ENCODE data around the gene EPC2.
"Not testable (repeated sequence)": the region's sequence is repeated elsewhere in the genome, so short reads cannot be mapped to it uniquely, and the experiment has no call there.

The EPC2 gene

DNA sequence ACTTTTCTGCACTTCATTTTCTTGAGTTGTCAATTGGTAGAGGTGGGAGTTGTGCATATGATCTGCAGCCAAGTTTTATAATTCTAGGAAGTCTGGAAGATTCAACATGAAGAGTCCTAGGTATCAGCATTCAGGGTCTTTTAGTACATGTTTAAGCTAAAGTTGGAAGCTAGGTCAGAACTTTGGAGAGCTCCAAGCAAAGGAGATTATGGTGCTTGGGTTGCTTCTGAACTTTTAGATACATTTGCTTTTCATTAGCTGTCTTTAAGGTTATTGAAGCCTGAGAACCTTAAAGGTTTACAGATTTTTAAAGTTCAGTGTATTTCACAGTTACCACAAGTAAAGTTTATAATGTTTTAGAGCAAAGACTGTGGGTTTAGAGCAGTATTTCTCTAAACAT lies 85.5 kb downstream of the EPC2 start:
- no peak for DNase-seq

DNA sequence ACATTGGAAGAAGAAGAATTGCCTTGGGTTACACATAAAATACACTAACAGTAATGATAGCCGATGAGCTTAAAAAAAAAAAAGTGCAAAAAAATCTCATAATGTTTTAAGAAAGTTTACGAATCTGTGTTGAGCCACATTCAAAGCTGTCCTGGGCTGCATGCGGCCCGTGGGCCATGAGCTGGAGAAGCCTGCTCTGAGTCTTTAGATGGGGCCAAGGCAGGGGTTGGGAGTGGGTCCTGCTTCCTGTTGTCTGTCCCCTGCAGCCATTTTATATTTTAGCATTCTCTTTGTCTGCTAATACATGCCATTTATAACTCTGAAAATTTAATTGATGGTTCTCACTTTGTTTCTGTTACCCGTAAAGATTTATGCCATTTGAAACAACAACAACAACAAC lies 93.2 kb downstream of the EPC2 start:
- no peak for DNase-seq

DNA sequence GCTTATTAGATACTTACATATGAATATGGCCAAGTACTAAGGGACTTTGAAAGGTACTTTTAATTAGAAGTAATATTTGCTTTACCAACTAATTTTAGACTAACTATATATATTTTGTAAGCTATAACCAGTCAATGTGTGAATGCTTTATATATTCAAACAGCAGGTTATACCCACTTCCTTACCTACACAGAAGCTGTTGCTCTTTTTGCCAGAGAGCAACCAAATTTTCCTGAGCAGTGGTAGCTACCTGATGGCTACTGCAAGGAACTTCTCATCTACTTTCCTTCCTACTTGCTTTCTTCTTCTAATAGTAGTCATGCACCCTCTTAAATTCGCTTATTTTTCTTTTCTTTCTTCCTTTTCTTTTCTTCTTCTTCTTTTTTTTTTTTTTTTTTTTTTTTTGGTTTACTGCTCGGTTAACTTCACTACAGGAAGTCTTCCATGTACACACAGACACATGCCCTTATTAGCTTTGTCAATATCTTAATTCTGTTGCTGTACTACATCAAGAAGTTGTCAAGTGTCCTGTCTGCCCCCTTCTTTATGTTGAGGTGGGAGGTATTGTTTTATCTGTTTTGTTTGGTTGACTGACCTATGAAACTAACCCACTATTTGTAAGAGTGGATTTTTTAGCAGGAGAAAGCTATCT lies 95.0 kb downstream of the EPC2 start:
- DNase-seq: no peak

DNA sequence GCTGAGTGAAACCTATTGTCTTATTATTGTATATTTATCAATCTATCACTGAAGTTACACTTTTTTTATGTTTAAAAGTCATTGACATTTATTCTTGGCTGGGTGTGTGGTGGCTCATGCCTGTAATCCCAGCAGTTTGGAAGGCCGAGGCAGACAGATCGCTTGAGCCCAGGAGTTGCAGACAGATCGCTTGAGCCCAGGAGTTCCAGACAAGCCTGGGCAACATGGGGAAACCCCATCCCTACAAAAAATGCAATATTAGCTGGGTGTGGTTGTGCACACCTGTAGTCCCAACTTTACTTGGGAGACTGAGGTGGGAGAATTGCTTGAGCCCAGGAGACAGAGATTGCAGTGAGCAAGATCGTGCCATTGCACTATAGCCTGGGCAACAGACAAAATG lies 97.8 kb downstream of the EPC2 start:
- DNase-seq: no peak

DNA sequence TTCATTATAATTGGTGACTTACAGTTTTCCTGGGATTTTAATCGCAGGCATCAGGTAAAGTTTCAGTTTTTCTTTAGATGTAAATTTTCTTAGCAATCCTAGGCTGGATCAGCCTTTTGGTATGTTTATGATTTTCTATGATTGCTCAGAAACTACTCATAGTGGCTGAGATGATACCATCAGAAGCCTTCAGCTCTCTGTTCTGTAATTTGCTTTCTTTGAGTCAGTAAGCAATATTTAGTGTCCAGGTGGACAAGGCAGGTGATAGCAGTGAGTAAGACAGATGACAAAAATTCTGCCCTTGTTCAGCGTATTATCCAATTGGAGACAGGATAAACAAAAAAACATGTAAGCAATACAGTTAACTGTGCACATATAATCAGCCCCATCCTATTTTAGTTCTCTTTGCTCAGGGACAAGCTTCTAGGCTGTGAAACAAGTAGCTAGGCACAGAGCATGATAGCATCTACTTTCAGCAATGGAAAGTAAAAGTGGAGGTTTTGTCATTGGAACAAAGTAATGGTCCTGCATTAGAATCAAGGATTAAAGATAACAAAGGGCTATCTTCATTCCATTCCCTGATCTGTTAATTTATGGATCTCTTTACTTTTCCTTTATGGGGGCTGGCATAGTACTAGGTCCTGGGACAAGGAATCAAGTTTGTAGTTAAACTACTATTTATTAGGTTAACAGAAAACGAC lies 100.8 kb downstream of the EPC2 start:
- DNase-seq: no peak

DNA sequence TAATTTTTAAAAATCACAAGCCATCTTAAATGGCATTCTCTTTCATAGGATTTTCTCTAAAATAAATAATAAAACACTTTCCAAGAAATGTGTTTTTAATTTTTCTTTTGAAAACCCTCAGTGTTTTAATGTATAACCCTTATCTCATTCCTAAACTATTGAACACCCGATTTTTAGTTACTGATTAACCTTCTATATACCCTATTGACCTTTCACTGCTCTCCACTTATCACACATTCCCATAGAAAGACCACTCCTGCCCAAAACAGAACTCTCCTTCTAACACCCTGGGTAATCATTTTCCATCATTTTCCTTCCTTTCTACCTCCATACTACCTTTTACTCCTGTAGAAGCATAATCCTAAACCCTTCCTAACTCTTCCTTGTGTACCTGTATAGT lies 102.4 kb downstream of the EPC2 start:
- no peak for DNase-seq

DNA sequence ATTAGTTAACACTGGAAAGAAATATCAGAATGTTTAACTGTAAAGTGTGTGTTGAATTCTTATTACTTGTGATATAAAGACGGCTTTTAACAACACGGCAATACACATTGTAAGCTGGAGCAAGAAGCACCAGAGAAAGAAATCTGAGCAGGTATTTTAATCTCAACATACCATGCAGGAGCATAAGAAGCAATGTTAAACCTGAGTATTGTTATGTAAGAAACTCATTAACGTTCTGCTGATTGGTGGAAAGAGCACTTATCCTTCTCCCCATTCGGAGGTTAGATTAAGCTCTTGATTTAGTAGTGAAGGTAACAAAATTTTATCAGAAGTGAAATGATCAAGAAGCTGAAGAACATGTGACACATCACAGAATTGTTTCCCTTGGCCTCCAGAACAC lies 107.4 kb downstream of the EPC2 start:
- no peak for DNase-seq

DNA sequence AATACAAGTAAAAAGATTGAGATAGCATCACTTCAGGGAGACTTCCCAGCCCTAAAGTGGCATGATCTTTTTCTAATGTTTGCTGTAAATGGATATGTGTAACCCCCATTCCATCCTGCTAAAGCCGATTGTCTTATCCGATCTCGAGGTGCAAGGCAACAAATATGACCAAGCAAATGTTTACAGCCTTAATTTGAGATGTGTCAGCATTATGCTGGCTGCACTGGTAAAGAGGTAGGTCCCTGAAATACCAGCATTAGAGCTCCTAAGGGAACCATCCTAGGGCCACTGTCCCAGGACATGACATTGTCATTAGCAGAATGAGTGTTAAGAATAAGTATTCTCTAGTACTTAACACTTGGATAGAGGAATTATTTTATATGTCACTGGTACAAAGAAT lies 108.4 kb downstream of the EPC2 start:
- no peak for DNase-seq

DNA sequence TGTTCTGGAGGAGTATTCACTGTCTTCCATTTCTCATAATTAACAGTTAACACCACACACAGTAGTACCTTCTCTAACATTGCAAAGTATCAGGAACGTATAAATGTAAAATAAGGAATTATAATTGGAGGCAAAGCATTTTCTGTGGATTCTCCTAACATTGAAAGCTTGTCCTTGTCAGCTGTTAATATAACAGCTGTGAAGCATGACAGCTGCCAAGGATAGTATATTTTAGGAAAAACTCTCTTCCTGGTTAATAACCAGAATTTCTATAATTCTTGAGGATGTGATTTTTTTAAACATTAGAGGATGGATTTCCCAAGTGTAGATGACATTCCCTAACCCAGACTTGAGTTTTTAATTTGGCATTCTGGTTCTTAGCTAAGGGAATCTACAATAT lies 110.3 kb downstream of the EPC2 start:
- no peak for DNase-seq

DNA sequence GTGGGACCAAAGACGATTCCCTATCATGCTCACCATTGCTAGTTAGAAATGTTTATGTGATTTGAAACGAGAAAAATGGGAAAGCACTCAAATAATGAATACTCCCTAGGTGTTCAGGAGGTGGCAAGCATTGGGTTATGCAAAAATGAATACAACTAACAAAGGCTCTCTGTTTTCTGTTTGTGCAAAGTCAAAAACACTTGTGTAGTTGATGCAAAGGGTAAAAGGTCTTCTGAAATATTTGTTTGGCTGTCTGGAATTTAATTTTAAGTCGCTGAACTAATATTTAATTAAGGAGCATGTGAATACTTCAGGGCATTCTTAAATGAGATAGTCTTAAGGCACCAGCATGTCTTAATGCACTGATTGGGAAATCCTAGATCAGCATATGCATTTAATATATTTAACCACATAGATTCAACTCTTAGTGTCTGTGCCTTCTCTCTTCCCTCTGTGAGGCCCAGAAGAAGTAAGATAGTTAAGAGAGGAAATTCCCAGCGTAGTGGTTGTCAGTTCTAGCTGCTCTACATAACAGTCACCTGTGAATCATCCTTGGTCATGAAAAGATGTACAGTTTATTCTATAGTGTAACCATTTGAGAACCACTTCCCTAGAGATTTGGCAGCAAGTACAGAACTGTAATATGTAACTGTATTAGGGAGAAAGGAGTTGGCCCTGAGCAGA lies 111.9 kb downstream of the EPC2 start:
- no peak for DNase-seq

DNA sequence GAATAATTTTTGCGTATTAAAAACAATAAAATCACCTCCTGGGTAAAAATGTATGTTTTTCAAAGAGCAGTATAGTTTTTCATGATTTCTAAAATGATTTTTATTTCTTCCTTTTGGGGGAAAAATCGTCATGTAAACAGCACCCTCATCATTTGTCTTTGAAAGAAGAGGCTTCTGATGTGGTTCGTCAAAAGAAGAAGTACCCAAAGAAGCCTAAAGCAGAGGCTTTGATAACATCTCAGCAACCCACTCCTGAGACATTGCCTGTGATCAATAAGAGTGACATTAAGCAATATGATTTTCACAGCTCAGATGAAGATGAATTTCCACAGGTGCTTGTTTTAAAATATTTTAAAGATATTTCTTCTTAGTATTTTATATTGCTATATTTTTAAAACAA lies 120.3 kb downstream of the EPC2 start:
- DNase-seq: no peak

DNA sequence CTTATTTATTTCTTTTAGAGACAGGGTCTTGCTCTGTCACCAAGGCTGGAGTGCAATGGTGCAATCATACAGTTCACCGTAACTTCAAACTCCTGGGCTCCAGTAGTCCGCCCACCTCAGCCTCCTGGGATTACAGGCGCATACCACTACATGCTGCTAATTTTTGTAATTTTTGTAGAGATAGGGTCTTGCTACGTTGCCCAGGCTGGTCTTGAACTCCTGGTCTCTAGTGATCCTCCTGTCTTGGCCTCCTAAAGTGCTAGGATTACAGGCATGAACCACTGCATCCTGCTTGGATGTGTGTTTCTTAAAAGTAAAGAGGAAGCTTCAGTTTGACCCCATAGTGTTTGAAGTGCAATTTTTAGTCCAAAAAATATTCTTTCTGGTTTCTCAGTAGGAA lies 125.5 kb downstream of the EPC2 start:
- DNase-seq: no peak

DNA sequence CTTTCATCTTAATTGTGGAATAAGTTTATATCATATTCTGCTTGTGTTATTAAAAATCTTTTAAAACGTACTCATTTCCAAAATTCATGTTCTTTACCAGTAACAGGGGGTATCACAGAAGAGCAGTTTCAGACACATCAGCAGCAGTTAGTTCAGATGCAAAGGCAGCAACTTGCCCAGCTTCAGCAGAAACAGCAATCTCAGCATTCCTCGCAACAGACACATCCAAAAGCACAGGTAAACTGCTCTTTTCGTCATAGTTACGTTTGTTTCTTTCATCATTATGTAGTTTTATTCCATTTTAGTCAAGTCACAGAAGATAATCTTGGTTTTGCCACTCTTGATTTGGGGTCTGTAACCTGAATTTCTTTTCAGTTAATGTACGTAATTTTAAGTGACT lies 137.0 kb downstream of the EPC2 start:
- DNase-seq: no peak

DNA sequence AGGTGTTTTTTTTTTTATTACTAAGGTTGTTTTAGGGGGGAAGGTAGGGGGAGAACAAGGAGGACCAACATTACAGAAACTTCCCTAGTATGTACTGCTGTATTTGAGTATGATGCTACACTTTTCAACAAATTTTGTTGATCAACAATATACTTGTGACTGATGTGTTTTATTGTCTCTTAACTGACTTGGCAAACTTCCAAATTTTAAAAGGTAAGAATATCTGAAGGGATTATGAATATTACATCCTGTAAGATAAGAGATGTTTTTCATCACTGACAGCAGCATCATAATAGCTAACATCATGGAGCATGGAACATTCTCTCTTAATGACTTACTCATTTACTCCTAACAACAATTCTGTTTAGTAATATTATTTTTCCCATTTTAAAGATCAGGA lies 144.5 kb downstream of the EPC2 start:
- no peak for DNase-seq

DNA sequence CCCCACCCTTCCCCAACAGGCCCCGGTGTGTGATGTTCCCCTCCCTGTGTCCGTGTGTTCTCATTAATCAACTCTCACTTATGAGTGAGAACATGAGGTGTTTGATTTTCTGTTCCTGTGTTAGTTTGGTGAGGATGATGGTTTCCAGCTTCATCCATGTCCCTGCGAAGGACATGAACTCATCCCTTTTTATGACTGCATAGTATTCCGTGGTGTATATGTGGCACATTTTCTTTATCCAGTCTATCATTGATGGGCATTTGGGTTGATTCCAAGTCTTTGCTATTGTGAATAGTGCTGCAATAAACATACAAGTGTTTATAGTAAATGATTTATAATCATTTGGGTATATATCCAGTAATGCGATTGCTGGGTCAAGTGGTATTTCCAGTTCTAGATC lies 145.6 kb downstream of the EPC2 start:
- not testable (repeated sequence) for DNase-seq

DNA sequence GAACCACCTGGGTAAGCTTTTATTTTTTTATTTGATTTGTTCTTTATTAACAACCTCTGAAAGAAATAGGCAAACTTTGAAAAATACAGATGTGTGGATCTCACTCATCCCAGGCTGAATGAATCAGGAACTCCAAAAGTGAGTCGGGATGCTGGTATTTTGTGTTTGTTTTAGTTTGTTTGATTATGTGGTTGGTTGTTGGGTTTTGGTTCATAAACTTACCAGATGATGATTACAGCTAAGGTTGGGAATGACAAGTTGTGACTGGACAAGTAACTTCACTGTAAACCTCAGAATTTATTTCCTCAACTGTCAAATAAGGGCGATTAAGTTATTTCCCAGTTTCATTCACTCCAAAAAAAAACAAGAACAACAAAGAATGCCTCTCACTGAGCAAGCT lies 150.0 kb downstream of the EPC2 start:
- no peak for DNase-seq

DNA sequence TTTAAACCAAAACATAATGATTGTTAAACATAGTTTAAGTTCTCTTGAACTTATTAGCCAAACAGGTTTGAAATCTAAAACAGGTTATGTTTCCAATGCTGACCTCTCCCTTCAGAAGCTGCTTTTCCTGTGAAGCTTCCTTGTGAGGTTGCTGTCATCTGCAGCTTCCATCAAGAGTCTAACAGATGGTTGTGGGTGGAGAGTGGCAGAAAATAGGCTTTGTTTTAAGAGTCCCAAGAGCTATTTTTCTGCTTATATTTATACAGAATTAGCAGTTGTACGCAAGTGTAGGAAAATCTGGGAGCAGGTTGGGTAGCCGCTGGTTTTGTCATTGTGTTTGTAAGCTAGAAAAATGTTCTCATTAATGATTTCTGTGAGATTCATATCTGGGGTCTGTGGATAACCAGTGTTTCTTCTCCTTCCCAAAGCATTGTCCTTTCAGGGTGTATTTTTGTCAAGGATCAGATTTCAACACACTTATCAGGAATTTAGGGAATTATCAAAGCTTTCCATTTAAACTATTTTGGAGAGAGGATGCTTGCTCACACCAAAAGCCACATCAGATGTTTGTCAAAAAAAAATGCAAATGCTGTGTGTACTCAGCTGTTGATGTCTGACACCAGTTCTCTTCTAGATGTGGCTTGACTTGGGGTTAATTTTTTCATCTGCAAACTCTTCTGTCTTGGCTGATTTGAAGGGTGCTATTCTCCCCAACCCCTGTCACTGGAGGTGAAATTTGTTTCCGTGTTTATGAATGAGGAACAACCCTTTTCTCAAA lies 152.4 kb downstream of the EPC2 start:
- no peak for DNase-seq

DNA sequence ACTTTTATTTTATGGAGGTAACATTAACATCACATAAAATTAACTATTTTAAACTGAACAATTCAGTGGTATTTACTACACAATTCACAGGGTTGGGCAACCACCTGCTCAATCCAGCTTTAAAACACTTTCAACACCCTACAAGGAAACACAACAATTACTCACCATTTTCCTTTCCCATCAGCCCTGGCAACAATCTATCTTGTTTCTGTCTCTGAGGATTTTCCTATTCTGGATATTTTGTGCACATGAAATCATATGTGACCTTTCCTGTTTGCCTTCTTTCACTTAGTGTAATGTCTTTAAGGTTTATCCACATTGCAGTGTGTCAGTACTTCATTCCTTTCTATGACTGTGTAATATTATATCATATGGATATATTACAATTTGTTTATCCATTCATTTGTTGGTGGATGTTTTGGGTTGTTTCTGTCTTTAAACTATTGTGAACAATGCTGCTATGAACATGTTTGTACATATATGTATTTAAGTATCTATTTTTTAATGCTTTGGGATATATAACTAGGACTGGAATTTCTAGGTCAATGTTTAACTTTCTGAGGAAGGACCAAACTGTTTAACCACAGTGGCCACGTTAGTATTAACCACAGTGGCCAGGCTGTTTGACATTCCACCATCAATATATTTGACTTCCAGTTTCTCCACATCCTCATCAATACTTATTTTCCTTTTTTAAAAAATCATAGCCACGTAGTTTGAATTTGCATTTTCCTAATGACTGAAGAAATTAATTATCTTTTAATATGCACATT lies 158.1 kb downstream of the EPC2 start:
- DNase-seq: no peak

DNA sequence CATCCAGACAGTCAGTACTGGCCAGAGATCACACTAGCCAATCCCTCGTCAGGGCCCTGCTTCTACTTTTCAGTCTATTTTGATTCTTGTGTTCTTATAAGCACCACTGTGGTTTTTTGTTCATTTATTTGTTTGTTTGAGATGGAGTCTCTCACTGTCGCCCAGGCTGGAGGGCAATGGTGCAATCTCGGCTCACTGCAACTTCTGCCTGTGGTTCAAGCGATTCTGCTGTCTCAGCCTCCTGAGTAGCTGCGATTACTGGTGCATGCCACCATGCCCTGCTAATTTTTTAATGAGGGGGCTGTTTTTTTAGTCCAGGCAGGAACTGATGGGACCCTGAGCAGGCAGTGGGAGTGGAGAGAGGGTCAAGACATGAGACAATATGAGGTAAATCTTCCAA lies 165.5 kb downstream of the EPC2 start:
- DNase-seq: no peak

DNA sequence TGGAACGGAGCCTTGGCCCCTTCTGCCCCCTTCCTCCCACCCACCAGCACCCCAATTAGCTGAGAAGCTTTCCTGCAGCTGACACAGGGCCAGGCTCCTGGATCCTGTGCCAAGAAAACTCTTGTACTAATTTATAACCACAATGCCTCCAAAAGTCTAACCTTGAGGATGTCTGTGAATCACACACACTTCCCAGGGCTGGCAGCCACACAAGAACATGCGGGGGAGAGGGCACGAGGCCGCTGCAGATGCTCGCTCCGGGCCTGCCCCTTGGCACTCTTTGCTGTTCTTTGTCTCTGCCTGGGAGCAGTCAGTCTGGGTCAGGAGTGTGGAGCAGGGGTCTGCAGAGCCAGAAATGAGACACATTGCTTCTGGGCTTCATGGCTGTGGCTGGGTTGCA lies 167.8 kb downstream of the EPC2 start:
- DNase-seq: no peak

DNA sequence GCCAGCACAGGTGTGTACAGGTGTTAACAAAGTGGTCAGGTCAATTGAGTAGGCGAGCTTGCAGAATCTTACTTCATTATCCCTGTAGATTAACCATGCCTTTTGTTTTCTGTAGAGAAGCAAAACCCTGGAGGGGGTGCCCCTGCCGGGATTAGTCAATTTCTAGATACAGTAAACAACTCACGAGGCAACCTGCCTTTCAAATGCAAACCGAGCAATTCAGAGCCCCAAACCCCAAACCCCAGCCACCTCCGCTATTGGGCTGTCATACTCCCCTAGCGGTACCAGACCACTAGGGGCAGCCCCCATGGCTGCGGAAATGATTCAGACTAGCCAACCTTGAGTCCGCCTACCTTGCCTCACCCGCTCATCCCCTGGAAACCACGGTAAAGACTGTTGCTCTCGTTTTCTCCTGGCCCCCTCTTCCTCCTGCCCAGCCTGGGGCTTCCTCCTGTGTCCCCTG lies 169.1 kb downstream of the EPC2 start:
- peak; percentile 63 for DNase-seq

DNA sequence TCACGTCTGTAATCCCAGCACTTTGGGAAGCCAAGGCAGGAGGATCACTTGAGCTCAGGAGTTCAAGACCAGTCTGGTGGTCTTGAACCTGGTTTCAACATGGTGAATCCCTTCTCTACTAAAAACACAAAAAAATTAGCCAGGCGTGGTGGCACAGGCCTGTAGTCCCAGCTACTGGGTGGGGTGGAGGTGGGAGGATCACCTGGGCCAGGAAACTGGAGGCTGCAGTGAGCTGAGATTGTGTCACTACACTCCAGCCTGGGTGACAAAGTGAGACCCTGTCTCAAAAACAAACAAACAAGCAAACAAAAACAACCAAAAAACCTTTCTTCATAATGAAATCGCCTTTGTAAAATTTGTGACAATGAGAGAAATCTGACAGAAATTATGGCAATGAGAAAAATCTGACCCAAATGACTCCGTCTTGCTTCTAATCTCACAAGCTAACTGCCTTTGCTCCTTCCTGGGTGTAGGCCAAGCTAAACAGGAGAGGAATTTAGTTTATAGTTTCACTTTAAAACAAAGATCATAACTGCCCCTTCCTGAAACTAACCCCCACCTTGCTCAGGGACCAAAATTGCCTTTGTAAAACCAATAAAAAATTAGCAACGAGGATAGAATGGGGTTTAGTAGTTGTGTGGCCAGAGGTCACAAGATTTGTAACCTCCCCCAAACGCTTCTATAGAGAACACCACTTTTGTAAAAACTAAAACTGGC lies 169.8 kb downstream of the EPC2 start:
- no peak for DNase-seq

Measured in CD4-positive, alpha-beta T cell treated with Interleukin-17A for 4 hours (primary cell).